Skeletal muscle cell (primary cell): ENCODE measurements around the gene RILPL2.
"Not testable (repeated sequence)": the region's sequence is repeated elsewhere in the genome, so short reads cannot be mapped to it uniquely, and the experiment has no call there.

Experiments
- DNase-seq: peaks from one replicate; pipeline ENCODE4 v3.0.0-alpha.2; 2010; ENCODE audit warnings: low read depth
- H3K4me3 ChIP-seq: 2 replicates; pipeline ENCODE4 v1.5.1; 2011; ENCODE audit warnings: low read depth, mild to moderate bottlenecking, control low read depth, low read length, moderate library complexity

Gene RILPL2, protein sequence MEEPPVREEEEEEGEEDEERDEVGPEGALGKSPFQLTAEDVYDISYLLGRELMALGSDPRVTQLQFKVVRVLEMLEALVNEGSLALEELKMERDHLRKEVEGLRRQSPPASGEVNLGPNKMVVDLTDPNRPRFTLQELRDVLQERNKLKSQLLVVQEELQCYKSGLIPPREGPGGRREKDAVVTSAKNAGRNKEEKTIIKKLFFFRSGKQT

DNA sequence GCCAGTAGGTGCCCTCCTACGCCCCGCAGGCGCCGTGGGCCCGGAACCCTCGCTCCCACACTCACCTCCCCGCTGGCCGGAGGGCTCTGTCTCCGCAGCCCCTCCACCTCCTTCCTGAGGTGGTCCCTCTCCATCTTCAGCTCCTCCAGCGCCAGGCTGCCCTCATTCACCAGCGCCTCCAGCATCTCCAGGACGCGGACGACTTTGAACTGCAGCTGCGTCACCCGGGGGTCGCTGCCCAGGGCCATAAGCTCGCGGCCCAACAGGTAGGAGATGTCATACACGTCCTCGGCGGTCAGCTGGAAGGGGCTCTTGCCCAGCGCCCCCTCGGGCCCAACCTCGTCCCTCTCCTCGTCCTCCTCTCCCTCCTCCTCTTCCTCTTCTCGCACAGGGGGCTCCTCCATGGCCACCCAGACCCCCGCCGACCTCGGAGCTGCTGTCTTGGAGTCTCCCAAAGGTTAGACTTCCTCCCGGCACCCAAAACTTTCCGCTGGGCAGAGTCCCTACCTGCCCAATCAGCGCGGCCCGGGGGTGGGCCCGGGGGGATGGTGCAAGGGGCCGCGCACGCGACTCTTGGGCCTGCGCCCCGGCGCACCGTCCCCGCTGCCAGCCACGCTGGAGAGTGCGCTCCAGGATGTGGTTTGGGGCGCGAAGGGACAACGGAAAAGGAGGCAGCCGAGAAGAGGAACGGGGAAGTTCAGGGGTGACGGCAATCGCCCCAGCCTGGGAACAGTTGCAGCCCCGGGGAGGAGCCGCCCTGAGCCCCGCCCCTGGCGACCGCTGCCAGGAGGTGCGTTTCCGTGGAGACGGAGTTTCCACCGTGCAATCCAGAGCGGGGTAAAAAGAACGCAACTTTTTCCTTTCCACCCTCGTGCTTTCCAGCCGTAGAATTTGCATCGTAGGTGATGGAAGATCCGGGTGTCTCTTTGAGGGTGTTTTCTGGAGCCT lies at the start of gene RILPL2:
RILPL2 (minus strand) TSS at position 668 of the 948 bp plus-strand sequence; CDS start at position 404, 264 bp downstream.
- peak; percentile 25 for DNase-seq
- H3K4me3 ChIP-seq, result peak within 1 kb of the TSS; percentile 73

DNA sequence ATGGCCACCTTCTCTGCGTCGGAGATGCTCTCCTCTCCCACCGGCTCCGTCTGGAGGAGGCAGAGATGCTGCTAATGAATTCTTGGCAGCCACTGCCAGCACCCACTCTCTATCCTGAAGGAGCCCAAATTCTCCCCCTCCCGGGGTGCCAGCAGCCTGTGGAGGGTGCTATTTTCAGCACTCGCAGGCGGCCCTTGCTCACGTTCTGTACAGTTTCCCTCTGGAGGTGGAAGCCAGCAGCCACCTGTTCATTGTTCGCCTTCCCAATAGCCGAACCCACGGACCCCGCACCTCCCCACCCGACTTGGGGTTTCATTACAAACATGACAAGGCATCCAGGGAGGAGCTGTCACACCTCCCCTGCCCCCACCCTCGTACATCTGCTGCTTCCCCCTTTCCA lies 49.3 kb upstream of the RILPL2 start:
- DNase-seq, result no peak
- H3K4me3 ChIP-seq, result no peak overlapping the region

DNA sequence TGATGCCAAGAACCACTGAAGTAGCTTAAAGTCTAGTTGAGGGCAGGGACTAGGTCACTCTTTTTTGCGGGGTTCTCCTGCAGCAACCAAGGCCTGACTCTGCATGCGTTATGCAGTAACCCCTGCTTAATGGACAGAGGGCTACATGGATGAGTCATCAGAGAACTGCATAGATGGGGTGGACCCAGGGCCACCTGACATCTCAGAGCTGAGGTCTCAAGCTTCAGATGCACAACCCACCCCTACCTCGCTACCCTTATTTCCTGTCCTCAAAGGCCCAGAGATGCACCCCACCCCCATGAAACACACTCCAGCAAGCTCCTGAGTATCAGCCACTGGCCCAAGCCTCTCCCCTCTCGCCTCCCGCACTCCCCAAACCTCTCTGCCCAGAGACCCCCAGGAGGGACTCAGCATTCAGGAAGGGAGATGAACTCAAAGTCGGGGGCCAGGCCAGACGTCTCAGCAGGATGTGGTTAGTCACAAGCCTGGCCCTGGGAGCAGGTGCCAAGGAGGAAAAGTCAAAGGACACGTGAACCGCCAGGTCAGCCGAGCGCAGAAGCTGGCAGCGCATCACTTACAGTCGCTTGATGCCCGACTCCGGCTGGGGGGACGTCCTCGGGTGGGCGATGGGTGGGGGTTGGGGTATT lies 47.2 kb upstream of the RILPL2 start:
- H3K4me3 ChIP-seq, result no peak overlapping the region

DNA sequence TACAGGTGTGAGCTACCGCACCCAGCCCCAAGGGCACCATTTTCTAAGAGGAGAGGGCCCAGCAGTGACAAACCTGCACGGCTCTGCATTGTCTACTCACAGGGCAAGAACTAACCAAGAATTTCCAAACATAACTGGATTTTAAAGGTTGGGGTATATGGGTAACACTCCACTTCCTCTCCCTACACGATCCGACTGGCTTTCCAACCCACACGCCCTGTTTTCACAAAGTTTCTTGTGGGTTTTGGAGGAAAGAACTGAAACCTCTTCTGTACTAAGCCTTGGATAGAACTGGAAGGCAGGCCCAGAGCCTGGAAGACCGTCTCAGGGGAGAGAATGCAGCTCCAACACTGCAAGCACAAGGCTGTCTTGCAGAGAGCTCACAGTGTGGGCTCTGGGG lies 46.4 kb upstream of the RILPL2 start:
- H3K4me3 ChIP-seq, result no peak overlapping the region
- no peak for DNase-seq

More for the DNA sequence above, 47.2 kb upstream of the RILPL2 start:
- no peak for DNase-seq

DNA sequence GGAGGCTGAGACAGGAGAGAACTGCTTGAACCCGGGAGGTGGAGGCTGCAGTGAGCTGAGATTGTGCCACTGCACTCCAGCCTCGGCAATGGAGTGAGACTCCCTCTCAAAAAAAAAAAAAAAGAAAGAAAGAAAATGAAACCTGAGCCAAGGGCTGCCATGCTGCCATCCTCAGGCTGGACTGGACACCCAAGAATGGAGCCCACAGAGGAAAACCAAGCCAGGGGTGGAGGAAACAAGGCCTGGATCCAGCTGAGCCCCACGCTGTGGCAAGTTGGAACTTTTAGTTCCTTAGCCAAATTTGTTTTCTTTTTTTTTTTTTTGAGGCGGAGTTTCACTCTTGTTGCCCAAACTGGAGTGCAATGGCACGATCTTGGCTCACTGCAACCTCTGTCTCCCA lies 44.8 kb upstream of the RILPL2 start:
- DNase-seq, result not testable (repeated sequence)

DNA sequence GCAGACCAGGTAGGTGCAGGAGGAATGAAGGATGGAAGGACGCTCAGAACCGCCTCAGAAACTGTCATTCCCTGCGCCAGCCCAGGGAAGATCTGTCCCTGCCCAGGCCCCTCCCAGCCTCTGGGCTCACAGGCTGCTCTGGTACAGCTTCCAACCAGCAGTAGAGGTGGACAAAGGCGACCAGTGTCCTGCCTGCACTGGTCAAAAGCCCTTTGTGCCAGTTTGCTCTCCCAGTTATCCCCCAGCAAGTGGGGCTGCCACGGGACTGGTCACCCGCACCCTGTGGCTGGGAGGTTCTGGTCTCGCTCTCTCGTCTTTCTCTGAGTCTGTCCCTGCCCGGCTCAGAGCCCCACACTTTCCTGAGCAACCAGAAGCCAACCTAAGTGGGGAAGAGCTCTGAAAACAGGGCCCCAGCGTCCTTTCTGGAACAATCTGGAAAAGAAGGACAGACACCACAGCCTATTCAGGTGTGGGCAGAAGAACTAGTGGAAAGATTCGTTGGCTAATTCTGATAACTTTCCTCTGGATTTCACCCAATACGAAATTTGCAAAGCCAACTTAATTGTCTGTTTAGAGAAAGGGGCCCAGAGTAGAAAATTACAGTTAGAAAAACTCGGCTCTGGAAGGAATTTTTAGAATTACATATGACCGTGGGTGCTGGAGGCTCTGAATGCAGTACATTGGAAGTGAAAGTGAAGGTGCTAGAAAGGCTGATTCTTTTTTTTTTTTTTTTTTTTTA lies 43.1 kb upstream of the RILPL2 start:
- no peak overlapping the region for H3K4me3 ChIP-seq
- no peak for DNase-seq

More for the DNA sequence above, 44.8 kb upstream of the RILPL2 start:
- H3K4me3 ChIP-seq, result not testable (repeated sequence)

DNA sequence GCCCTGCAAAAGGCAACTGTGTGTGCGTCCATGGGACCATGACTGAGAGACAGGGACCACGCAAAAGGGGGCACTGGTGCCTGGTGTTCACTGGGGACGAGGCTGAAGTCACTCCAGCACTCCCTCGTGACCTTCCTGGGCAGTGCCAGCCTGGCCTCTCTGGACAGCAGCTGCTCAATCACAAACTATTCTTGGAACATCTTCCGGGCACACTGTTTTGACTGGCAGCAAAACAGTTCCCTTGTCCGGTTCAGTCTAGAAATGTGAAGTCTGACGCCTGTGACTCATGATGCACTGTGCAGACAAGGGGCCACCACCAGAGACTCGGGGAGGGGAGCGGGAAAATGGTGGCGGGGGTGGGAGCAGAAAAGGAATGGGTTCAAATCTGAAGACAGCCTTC lies 42.3 kb upstream of the RILPL2 start:
- no peak overlapping the region for H3K4me3 ChIP-seq
- DNase-seq, result no peak

DNA sequence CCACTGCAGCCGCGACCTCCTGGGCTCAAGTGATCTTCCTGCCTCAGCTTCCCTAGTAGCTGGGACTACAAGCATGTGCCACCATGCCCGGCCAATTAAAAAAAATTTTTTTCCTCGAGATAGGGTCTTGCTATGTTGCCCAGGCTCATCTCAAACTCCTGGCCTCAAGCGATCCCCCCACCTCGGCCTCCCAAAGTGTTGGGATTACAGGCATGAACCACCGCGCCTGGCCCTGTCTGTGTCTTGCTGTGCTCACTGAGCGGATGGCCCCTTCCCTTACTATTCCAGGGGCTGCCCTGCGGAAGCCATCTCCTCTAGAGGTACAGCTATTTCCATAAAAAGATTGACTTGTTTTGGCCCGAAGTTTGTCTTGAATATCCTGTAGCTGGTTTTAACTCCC lies 41.6 kb upstream of the RILPL2 start:
- no peak for DNase-seq
- H3K4me3 ChIP-seq, result no peak overlapping the region

DNA sequence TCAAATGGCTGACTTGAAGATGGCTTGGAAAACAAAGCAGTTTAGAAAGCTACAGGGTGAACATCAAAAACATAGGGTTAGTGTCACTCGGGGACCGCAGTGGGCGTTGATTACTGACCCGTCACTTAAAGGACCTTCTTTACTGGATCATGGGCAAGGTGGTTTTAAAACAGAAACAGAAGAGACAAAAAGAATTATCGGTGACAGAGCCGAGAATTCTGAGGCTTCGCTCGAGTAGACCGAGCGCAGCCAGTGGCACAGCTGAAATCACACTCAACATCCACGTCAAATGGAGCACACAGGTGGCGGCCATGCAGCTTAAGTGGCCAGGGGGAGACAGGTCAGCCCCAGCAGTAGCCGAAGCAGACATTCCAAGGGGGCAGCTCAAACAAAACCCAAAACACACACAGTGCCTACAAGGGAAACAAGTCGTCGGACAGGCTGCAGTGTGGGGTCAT lies 38.8 kb upstream of the RILPL2 start:
- H3K4me3 ChIP-seq, result no peak overlapping the region
- DNase-seq, result no peak

DNA sequence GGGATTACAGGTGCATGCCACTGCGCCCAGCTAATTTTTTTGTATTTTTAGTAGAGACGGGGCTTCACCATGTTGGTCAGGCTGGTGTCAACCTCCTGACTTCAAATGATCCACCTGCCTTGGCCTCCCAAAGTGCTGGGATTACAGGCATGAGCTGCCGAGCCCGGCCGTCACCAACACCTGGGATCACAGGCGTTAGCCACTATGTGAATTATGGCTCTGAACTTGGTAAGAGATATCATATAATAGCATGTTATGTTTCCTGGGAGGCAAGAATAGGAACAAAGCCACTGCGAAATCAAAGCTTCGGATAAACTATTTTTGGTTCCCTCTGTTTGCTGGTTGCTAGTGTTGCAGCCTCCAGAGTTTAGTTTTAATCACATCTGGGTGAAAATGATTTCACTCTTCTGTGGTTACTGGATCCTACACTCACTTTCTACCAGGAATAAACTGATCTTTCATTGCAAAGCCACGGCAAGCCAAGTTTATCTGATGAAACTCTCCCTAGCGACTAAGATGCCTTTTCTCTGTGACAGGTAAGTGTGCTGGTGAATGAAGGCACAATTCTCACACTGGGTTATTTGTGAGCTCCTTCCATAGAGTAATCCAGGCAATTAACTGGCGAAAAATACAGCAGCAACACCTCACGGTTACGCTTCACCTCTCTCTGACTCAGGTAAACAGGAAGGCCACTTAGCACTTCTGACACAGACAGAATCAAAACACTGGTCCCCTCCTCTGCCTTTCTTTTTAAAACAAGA lies 38.2 kb upstream of the RILPL2 start:
- no peak overlapping the region for H3K4me3 ChIP-seq
- no peak for DNase-seq

DNA sequence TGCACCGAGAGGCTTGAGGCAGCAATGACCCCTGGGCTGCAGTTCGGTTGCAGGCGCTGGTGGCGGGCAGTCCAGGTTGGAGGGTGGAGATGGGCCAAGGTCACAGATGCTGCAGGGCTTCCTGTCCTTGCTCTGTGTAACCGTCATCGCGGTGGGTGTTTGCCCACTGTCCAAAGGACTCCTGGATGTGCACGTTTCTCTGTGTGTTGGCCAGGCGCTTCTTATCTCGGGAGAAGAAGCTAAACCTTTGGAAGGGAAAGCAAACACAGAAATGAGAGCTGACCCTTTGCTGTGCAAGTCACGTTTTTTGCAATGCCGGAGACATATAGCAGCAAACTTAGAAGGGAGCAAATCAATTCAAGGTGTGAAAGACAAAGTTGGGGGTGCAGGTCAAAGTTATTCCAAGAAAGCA lies 36.0 kb upstream of the RILPL2 start:
- DNase-seq, result no peak
- H3K4me3 ChIP-seq, result no peak overlapping the region

DNA sequence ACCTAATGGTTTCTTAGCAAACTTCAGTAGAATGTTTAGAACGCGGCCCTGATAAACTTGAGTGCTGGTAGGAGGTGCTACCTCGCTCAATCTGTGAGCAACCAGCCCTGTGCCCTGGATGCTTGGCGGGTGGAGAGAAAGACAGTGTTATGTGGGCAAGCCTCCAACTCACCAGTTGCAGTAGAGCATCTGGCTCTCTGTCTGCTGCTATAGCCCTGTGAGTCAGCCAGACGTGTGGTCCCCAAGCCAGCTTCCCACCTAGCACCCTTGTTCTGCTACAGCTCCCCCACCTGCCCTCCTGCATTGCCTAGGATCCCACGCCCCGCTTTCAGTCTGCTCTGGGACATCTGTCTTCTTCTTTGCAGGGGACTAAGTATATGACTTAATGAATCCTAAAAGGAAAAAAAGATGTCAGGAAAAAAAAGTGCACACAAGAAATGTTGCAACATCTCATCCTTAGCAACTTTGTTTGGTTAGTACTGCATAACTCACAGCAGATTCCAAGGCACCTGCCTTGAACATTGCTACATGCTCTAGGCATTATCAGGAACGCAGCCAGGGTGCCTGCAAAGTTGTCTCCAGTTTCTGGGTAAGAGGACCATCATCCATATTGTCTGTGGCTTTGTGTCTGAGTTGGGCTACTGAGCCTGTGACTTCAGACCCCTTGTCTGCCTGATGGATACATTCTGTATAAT lies 35.0 kb upstream of the RILPL2 start:
- DNase-seq, result peak; percentile 56
- H3K4me3 ChIP-seq, result no peak overlapping the region

DNA sequence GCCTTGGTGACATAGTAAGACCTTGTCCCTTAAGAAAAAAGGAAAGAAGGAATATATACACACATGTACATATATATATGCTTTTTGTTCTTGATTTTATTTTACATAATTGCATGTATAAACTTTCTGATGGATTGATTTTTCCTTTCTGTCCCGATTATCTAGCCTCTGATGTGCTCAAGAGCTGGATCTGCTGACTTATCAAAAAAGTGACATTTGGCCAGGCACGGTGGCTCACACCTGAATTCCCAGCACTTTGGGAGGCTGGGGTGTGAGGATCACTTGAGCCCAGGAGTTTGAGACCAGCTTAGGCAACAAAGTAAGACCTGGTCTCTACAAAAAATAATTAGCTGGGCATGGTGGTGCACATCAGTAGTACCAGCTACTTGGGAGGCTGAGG lies 33.5 kb upstream of the RILPL2 start:
- H3K4me3 ChIP-seq, result no peak overlapping the region
- DNase-seq, result no peak

DNA sequence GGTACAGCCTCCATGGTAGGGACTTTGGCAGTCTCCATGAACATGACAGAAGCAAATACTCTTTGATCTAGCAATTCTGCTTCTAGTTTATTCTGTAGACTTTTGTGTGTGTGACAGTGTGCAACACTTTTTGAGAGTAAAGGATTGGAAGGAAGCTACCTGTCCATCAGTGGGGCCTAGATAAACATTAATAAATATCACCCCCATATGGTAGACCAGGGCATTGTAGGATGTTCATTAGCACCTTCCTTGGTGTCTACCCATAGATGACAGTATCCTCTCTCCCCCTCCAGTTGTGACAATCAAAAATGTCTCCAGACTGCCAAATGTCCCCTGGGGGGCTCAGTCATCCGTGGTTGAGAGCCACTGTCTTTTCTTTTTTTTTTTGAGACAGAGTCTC lies 32.3 kb upstream of the RILPL2 start:
- no peak overlapping the region for H3K4me3 ChIP-seq
- DNase-seq, result no peak

DNA sequence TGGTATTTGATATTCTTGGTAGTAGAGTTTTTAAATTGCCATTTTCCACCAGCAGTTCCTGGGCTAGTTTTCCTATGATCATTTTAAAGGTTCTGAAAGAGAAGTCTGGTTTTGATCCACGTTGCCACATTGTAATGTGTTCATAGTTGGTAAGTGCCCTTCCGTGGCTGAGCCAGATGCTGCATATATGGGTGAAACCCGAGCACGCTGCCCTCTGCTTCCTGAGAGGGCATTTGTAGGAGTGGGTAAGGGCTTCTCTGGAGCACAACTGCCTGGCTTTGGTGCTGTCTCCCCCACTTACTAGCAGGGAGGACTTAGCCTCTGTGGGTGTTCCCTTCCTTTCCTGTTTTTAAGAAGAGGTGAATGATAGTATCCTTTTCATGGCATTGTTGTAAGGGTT lies 28.6 kb upstream of the RILPL2 start:
- DNase-seq, result no peak
- no peak overlapping the region for H3K4me3 ChIP-seq

DNA sequence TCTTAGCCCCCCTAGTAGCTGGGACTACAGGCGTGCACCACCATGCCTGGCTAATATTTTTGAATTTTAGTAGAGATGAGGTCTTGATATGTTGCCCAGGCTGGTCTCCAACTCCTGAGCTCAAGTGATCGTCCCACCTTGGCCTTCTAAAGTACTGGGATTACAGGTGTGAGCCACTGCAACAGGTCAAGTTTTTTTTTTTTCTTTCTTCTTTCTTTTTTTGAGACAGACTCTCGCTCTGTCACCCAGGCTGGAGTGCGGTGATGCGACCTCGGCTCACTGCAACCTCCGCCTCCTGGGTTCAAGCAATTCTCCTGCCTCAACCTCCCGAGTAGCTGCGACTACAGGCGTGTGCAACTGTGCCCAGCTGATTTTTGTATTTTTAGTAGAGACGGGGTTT lies 26.7 kb upstream of the RILPL2 start:
- H3K4me3 ChIP-seq, DNase-seq: not testable (repeated sequence)

DNA sequence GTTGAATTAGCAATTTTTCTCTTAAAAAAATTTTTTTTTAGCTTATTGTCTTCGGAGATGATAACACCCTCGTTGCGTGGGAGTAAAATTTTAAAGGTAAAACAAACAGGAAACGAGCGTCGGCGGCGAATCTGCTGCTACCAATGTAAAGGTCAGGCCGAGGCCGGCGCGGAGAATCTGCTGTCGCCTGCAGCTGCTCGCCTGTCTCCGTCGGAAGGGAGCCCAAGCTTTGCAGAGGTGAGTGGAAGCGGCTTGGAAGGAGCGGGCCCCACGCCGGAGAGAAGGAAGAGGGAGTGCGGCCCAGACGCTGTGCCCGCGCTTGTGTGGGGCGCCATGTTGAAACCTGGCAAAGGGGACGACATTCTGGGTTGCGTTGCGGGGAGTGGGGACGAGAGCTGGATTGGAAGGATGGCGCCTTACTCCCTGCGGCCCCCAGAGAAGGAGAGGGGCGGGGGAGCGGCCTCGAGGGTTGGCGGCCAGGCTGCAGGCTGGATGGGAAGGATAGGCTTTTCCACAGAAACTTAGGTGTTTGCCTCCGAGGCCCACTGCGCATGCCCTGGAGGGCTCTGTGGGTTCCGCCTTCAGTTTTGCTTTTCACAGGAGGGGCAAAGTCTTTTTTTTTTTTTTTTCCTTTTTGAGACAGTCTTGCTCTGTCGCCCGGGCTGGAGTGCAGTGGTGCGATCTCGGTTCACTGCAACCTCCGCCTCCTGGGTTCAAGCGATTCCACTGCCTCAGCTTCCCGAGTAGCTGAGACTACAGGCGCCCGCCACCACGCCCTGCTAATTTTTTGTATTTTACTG lies 21.7 kb upstream of the RILPL2 start, which contains the start of gene SNRNP35:
SNRNP35 (plus strand) TSS at position 160 of the 800 bp plus-strand sequence. CDS start 7,402 bp downstream, outside the sequence.
- peak within 1 kb of the TSS; percentile 84 for H3K4me3 ChIP-seq
- DNase-seq, result peak; percentile 41
